Activated CD4-positive, alpha-beta T cell treated with anti-CD3 and anti-CD28 coated beads, Interleukin-2, Interleukin-4, amounts not matched to agents 100 ng/mL and 50 ng/mL, durations not matched to agents 16 hours and 8 hours (primary cell): ENCODE measurements around the gene DNAH11.
"Not testable (repeated sequence)": the region's sequence is repeated elsewhere in the genome, so short reads cannot be mapped to it uniquely, and the experiment has no call there.

Source experiments
- DNase-seq: peaks from one replicate; pipeline ENCODE4 v3.0.0-alpha.2; 2020; ENCODE audit warnings: low spot score

Gene DNAH11, protein sequence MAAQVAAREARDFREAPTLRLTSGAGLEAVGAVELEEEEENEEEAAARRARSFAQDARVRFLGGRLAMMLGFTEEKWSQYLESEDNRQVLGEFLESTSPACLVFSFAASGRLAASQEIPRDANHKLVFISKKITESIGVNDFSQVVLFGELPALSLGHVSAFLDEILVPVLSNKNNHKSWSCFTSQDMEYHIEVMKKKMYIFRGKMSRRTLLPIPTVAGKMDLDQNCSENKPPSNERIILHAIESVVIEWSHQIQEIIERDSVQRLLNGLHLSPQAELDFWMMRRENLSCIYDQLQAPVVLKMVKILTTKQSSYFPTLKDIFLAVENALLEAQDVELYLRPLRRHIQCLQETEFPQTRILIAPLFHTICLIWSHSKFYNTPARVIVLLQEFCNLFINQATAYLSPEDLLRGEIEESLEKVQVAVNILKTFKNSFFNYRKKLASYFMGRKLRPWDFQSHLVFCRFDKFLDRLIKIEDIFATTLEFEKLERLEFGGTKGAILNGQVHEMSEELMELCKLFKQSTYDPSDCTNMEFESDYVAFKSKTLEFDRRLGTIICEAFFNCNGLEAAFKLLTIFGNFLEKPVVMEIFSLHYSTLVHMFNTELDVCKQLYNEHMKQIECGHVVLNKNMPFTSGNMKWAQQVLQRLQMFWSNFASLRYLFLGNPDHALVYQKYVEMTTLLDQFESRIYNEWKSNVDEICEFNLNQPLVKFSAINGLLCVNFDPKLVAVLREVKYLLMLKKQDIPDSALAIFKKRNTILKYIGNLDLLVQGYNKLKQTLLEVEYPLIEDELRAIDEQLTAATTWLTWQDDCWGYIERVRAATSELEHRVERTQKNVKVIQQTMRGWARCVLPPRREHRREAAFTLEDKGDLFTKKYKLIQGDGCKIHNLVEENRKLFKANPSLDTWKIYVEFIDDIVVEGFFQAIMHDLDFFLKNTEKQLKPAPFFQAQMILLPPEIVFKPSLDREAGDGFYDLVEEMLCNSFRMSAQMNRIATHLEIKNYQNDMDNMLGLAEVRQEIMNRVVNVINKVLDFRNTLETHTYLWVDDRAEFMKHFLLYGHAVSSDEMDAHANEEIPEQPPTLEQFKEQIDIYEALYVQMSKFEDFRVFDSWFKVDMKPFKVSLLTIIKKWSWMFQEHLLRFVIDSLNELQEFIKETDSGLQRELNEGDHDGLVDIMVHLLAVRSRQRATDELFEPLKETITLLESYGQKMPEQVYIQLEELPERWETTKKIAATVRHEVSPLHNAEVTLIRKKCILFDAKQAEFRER (N-terminal part only)

DNA sequence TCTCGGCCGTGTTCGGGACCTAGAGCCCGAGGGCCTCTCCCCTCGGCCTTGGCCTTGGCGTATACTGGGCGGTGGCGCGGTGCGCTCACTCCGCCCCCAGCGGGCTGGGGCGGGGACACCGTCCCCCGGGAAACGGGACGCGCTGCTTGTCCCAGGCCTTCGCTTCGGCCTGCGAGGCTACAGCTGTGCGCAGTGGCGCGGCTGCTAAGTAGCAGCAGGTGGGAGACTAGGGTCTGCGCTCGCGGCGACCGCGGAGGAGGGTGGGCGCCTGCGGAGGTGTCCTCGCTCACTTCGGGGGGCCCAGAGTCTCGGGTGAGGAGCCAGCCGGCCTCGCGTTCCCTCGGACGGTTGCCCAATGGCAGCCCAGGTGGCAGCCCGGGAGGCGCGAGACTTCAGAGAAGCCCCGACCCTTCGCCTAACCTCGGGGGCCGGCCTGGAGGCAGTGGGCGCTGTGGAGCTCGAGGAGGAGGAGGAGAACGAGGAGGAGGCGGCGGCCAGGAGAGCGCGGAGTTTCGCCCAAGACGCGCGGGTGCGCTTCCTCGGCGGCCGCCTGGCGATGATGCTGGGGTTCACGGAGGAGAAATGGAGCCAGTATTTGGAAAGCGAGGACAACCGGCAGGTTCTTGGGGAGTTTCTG is at the start of gene DNAH11:
DNAH11 (plus strand) TSS at position 149 of the 637 bp plus-strand sequence; CDS start at position 356, 207 bp downstream.
- peak; percentile 11 for DNase-seq

DNA sequence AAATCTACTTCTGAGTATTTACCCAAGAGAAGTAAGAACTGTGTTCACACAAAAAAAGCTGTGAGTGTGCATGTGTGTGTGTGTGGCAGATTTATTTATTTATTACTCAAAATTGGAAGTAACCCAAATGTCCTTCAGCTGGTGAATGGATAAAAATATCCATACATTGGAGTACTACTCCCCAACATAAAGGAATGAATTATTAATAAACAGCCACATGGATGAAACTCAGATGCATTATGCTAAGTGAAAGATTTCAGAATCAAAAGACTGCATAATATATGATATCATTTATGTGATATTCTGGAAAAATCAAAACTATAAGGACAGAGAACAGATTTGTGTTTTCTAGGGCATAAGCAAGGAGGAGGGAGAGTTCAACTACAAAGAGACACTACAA is 47.1 kb upstream of the DNAH11 start:
- DNase-seq: no peak

DNA sequence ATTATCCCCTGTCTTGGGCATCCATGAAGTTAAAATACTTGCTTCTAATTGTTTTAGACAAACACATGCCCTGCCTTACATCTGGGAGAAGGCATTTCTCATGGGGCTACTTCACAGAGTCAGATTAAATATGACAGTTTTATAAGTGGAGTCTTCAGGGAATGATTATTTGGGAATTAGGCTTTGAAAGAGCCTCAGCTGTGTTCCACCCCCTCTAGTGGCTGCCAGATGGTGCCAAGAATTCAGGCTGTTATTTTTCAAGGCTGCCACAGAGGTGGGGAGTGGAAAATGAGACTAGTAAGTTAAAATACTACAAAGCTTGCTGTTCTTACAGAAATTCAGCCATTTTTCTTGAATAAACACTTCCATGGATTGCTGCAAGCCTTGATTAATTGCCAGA is 45.8 kb upstream of the DNAH11 start:
- DNase-seq: no peak

DNA sequence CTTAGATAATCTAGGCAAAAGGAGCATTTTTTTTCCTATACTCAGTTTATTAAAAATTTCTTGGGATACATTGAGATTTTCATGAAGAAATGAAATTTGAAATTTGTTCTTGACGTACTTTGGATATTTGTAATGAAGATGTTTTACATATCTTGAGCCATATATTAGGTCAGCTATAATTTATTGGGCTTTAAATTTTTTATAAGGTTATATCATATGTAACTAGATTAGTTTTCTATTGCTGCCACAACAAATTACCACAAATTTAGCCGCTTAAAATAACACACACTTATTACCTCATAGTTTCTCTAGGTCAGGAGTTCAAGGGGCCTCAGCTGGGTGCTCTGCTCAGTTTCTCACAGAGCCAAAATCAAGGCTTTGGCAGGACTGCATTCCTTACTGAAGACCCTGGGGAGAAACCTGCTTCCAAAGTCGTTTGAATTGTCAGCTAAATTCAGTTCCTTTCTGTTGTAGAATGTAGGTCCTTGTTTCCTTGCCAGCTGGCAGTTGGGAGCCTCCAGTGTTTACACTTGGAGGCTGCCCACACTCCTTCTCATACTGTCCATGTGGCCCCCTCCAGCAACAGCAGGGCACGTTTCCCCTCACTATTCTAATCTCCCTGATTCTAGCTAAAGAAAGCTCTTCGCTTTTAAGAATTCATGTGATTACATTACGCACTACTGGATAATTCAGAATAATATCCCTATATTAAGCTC is 42.6 kb upstream of the DNAH11 start:
- DNase-seq: no peak

DNA sequence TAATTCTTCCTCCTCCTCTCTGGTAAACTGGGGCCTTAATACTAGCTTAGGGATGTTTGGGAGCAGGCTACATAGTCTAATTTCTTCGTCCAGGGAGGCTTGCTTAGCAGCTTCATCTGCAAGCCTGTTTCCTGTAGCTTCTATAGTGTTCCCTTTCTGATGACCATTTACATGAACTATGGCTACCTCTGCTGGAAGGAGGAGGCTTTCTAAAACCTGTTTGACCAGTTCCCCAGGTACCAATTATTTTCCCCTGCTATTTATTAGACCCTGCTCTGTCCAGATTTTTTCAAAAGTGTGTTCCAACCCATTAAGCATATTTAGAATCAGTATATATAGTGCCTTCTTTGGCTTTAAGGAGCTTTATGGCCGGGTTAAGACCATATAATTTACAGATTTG is 38.8 kb upstream of the DNAH11 start:
- no peak for DNase-seq

DNA sequence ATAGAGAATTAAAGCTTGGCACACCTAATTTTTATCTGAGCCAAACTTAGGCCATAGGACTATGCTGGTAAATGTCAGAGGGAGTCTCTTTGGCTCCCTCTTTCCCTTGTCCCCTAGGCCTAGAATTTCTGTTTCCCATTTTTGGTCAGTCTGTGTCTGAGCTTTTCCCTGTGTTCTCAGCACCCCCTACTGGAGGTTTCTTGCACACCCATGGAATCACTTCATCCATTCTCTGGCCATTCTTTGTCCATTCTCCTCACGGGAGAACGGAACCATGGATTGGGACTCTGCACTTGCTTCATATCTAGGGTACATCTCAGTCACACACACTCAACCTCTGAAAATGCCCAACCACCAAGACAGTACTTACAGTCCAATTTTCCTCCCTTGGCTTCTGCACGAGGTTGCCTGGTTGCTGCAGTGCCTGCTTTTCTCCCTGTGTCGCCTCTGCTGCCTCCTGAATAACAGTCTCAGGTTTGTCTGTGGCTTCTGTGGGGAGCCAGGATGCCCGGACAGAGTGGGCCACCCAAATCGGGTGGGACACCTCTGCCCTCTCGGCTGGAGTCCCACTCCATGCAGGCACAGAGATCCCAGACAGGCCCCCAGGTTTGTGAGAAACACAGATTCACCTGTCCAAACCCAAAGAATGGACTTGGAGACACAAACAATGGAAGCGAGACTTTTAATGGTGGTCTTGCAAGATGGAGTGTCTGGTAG is 35.1 kb upstream of the DNAH11 start:
- DNase-seq: peak; percentile 19

DNA sequence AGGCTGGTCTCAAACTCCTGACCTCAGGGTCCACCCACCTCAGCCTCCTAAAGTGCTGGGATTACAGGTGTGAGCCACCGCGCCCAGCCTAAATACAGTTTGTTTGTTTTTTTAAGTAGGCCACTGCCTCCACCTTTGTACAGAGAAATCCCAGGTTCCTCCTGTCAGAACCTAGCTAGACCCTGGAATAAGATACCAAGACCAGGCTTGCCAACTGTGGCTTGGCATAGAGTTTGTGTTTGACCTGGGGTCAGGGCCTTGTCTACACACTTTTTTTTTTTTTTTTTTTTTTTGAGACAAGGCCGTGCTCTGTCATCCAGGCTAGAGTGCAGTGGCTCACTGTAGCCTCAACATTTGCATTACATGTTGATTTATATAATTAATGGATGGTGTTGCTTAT is 34.3 kb upstream of the DNAH11 start:
- DNase-seq: no peak

DNA sequence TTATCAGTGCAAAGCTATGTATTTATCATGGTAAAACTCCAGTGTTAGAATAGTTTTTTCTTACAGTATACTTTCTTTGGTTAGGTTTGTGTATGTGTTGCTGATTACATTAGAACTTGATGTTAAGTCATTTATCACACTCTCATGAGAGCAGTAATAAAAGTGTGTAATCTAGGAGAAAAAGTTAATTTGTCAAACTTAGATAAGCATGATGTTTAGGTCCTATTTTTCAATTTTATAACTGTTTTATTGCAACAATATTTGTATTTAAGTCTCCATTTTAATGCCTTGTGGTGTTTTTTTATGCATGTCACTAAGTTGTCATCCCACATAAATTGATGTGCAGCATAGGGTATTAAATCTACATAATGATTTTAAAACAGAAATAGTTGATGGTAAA is 28.8 kb upstream of the DNAH11 start:
- no peak for DNase-seq

DNA sequence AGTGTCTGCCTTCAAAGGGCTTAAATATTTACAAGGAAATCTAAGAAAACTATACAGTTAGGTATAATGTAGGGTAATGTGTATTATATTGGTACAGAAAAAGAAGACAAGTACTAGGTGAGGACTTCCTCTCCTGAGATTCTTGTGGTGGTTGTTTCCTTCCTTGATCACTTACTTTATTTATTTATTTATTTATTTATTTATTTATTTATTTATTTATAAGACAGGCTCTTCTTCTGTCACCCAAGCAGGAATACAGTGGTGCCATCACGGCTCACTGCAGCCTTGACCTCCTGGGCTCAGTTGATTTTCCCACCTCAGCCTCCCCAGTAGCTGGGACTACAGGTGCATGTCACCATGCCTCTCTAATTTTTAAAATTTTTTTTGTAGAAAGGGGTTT is 18.2 kb upstream of the DNAH11 start:
- DNase-seq: no peak

DNA sequence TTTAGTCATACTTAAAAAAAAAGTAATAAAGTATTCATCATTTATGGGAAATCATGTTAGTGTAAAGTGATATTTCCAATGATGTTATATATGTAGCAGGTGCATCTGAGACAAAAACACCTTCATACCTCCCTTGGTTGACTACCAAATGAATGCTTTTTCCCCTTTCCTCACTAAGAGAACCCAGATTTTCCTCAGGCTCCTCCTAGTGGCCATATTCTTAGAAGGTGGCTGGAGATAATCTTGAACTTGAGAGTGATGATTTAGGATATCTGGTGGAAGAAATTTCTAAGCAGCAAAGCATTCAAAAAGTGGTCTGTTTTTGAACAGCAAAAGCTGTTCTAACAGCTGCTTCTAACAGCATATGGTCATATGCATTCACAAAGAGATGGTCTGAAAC is 16.8 kb upstream of the DNAH11 start:
- DNase-seq: no peak

DNA sequence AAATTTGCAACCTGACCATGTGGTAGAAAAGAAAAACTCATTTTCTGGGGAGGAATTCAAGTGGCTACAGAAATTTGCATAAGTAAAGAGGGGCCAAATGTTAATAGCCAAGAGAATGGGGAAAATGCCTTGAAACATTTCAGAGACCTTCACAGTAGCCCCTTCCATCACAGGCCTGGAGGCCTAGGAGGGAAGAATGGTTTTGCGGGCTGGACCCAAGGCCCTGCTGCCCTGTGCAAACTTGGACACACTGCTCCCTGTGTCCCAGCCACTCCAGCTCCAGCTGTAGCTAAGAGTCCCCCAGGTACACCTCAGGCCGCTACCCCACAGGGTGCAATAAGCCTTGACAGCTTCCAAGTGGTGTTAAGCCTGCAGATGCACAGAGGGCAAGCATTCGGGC is 16.4 kb upstream of the DNAH11 start:
- DNase-seq: no peak

DNA sequence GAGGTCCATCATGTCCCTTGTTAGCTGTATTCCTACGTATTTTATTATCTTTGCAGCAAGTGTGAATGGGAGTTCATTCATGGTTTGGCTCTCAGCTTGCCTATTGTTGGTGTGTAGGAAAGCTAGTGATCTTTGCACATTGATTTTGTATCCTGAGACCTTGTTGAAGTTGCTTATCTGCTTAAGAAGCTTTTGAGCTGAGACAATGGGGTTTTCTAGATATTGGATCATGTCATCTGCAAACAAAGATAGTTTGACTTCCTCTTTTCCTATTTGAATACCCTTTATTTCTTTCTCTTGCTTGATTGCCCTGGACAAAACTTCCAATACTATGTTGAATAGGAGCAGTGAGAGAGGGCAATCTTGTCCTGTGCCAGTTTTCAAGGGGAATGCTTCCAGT is 10.4 kb upstream of the DNAH11 start:
- DNase-seq: not testable (repeated sequence)

DNA sequence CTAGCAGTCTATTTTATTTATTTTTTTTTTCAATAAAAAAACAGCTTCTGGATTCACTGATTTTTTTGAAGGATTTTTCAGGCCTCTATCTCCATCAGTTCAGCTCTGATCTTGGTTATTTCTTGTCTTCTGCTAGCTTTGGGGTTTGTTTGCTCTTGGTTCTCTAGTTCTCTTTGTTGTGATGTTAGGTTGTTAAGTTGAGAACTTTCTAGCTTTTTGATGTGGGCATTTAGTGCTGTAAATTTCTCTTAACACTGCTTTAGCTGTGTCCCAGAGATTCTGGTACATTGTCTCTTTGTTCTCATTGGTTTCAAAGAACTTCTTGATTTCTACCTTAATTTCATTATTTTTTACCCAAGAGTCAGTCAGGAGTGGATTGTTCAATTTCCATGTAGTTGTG is 9.2 kb upstream of the DNAH11 start:
- DNase-seq: not testable (repeated sequence)

DNA sequence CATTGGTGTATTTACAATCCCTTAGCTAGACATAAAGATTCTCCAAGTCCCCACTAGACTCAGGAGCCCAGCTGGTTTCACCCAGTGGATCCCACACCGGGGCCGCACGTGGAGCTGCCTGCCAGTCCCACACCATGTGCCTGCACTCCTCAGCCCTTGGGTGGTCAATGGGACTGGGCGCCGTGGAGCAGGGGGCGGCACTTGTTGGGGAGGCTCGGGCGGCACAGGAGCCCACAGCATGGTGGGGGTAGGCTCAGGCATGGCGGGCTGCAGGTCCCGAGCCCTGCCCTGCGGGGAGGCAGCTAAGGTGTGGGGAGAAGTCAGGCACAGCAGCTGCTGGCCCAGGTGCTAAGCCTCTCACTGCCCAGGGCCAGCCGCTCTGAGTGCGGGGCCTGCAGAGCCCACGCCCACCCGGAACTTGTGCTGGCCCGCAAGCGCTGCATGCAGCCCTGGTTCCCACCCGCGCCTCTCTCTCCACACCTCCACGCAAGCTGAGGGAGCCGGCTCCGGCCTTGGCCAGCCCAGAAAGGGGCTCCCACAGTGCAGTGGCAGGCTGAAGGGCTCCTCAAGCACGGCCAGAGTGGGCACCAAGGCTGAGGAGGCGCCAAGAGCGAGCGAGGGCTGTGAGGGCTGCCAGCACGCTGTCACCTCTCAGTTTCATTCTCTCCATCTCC is 6.3 kb upstream of the DNAH11 start:
- not testable (repeated sequence) for DNase-seq

DNA sequence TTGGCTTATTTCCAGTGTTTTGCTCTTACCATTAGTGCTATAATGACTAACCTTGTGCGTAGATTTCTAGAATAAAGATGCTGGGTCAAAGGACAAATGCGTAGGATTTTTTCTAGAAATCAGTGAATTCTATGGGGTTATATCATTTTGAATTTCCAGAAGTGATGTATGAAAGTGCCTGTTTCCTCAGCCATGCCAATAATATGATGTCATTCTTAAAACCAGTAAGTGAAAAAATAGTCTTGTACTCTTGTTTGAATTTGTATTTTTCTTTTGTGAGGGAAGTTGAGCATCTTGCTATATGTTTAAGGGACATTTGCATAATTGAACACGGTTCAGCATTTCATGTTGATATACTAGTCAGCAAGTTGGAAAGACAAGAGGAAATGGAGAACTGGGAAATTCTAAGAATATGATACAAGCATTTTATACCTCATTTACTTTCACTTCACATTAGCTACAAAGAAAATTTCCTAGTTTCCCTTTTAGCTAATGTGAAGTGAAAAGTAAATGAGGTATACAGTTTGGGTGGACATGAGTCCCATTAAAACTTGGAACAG is 3.8 kb upstream of the DNAH11 start:
- no peak for DNase-seq

DNA sequence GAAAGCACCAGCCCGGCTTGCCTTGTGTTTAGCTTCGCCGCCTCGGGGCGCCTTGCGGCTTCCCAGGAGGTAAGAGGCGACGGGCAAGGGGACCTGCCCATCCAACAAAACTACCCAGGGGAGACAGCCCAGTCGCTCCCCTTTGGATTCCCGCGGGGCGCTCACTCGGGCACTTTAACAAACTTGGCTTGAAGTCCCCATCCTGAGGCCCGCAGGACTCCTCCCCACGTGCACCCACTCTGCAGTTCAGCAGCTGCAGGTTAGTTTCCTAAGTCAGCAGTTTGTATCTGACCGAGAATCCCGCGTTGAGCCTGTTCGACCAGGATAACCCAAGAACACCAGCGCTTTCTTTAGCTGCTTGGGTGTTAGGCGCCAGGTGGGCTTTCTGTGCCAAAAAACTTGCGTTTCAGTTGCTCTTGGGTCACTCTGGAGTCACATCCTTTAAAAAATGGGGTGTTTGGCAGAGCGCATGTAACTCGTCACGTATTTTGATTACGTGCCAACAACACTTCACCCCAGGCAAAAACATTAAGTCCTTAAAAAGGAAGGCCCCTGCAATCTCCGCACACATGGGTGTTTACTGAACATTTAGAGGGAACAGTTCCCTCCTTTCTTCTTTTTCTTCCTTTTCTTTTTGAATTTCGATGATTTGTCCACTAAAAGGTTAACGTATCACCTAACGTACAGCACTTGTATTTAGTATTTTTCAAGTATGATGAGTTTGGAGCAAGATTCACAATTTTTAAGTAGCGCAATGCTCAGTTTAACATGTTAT is 876 bp downstream of the DNAH11 start:
- DNase-seq: no peak

DNA sequence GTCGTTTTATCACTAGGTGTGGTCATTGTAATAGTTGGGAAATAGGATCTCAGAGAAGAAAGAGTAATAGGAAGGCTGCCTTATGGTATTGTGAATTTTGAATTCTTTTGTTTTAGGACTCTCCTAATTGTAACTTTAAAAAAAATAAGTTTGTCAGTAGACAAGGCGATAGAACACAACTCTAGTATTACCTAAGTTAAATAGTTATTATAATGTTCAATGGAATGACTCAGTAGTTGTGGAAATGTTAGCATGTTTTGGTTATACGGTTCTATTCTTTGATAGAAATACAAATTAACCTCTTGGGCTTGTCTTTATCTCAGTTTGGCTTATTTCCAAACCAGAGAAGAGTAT is 1.4 kb downstream of the DNAH11 start:
- DNase-seq: no peak

DNA sequence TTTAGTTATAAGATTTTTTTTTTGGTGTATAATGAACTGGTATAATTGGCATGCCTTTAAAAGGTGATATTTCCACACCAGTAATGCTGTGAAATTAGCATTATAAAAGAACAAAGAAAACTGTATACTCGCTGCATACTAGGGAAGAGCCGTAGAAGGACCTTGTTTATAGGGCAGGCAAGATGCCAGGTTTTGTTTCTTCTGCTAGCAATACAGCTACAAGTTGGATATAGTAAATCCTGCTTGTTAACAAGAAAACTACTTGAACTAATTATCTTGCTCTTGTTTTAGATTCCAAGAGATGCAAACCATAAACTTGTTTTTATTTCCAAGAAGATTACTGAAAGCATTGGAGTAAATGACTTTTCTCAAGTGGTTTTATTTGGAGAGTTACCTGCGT is 1.9 kb downstream of the DNAH11 start:
- no peak for DNase-seq

DNA sequence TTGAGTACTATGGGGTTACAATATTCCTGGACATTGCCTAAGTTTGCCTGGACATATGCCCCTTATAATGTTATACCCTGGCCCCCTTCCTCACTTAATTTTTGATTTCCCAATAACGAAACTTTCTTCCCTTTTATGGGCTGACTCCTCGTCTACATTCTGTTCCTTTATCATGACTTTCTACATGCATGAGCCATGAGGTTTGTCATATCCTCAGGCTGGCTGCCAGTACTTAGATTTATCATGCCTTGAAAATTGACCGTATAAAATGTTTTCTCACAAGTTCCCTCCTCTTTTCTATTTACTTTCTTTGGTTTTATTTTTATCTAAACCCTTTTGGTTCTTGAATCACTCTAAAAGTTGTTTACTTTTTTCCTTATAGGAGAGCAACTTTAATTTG is 4.7 kb downstream of the DNAH11 start:
- DNase-seq: no peak
